Measurements from ENCODE around the gene MLXIP. TPM values are rescaled to one million over a fixed set of nuclear protein-coding genes. Genes with fewer than 3 reads are reported as not detected.

Gene MLXIP
- total and polyA plus RNA-seq, 2 of the 8 experiments (the other 6 are each of a cell fraction or from before 2014, with no cell fraction given) = 5.5 to 40.5 TPM

- no peak overlapping the region for H3K56ac ChIP-seq (replicated peaks; ENCODE audit: insufficient read length, low read depth, low read length)
- FAIRE-seq (no peak), DNase-seq (ENCODE audit: low read depth in 1 of 2, low spot score in 2 of 2) (no peak)
- H2BK12ac ChIP-seq (ENCODE audit: low read depth, low read length) = no peak overlapping the region
- peaks cover 2 to 25% (median 15%) of the 10 kb centered on the region in 4 experiments; a peak in 6 of 8 replicates for H3K36me3 ChIP-seq (ENCODE audit: control insufficient read depth in 2 of 4, insufficient read depth in 4 of 4, low read length in 3 of 4)
- no peaks in the 10 kb centered on the region for H4K20me1 ChIP-seq (replicated peaks in 1 of 2; ENCODE audit: control insufficient read depth in 1 of 2, insufficient read depth in 2 of 2, low read length in 2 of 2)
- H3K79me1 ChIP-seq (ENCODE audit: low read depth, low read length) = no peaks in the 10 kb centered on the region
- no peak overlapping the region for H3K4ac ChIP-seq (replicated peaks; ENCODE audit: insufficient read length, low read depth, low read length)
- no peaks in the 10 kb centered on the region for H3K79me2 ChIP-seq (ENCODE audit: control insufficient read depth in 1 of 2, insufficient read depth in 2 of 2, low read length in 2 of 2)
- H3K18ac ChIP-seq (ENCODE audit: extremely low read depth, low read length) = no peak overlapping the region
- ChIA-PET CTCF (ENCODE audit: partially characterized antibody) (interaction anchor here (1.0 to 1.4 kb wide), 5 partner anchors 10 to 49 kb away, joined by 3 to 5 read pairs (median 4); no protein-coding TSS in a partner anchor), POLR2A (ENCODE audit: partially characterized antibody) (no interaction called here)
- no peak overlapping the region for H3K23ac ChIP-seq (ENCODE audit: insufficient read length)
- H2BK15ac ChIP-seq (ENCODE audit: low read length) = no peak overlapping the region
- H3K14ac ChIP-seq (ENCODE audit: insufficient read length) = no peak overlapping the region
- H3K9me3 ChIP-seq (ENCODE audit: insufficient read depth in 2 of 2, low read depth in 1 of 2, low read length in 1 of 2) = peaks cover 23 to 30% of the 10 kb centered on the region in 2 experiments
- H3K4me2 ChIP-seq (ENCODE audit: insufficient read depth in 1 of 2, low read depth in 2 of 2, low read length in 2 of 2) = no peak overlapping the region
- no peak overlapping the region for H3K9ac ChIP-seq (replicated peaks in 1 of 4; ENCODE audit: extremely low read depth in 1 of 4, low read depth in 3 of 4, low read length in 3 of 4)
- H4K91ac ChIP-seq (replicated peaks; ENCODE audit: insufficient read length, low read length) = no peak overlapping the region
- no peak overlapping the region for H2AK5ac ChIP-seq (ENCODE audit: low read depth, low read length)
- H3K23me2 ChIP-seq (ENCODE audit: low read depth, low read length) = no peaks in the 10 kb centered on the region
- WGBS, 2 experiments (ENCODE audit: extremely low coverage in 1 of 2, insufficient coverage in 1 of 2, insufficient read length in 1 of 2, insufficient replicate concordance in 2 of 2, low coverage in 1 of 2, low lambda C conversion rate in 2 of 2, missing lambda C conversion rate in 1 of 2) = 88% methylated on average over 21 of the region's 21 CpGs; no CpG with 5 or more reads in 1 of the 2 experiments
- no peak overlapping the region for H3K27ac ChIP-seq (ENCODE audit: low read depth, low read length)
- H4K5ac ChIP-seq (ENCODE audit: insufficient read length, low read depth, low read length) = no peak overlapping the region
- no peak for TF ChIP-seq EGR1 (IDR thresholded peaks at IDR 0.05; ENCODE audit: borderline replicate concordance, low read depth, low read length)
- no peak for TF ChIP-seq KDM1A (IDR thresholded peaks at IDR 0.05; ENCODE audit: borderline replicate concordance, low read length)
- TF ChIP-seq EP300 (IDR thresholded peaks at IDR 0.05; ENCODE audit: borderline replicate concordance in 1 of 2, low read depth in 2 of 2, low read length in 2 of 2) = no peak
- TF ChIP-seq CREB1 (IDR thresholded peaks at IDR 0.05) = no peak
- H4K8ac ChIP-seq (ENCODE audit: extremely low read depth, insufficient read depth, low read length) = no peak overlapping the region
- no peak overlapping the region for H2AFZ ChIP-seq (ENCODE audit: low read length)
- no peak overlapping the region for H2BK5ac ChIP-seq (ENCODE audit: low read depth, low read length)
- H3K4me1 ChIP-seq (replicated peaks in 1 of 4; ENCODE audit: control insufficient read depth in 3 of 4, insufficient read depth in 4 of 4, low read length in 3 of 4) = peaks cover 0 to 8% (median 3%) of the 10 kb centered on the region in 4 experiments; a peak in 5 of 7 replicates
- no peak overlapping the region for H2BK120ac ChIP-seq (replicated peaks; ENCODE audit: low read depth, low read length)
- no peaks in the 10 kb centered on the region; a peak in 1 of 7 replicates for H3K27me3 ChIP-seq (replicated peaks in 1 of 4; ENCODE audit: control insufficient read depth in 3 of 4, extremely low read depth in 1 of 4, insufficient read depth in 3 of 4, low read length in 3 of 4)
- H3K4me3 ChIP-seq (ENCODE audit: extremely low read depth in 1 of 4, insufficient read depth in 2 of 4, low read depth in 3 of 4, low read length in 4 of 4) = no peak overlapping the region
- H2BK20ac ChIP-seq (ENCODE audit: low read length) = no peak overlapping the region
Observed at GRCh38 chr12:122141911-122142725, 63.6 kb downstream of the MLXIP start.
